Measurements from ENCODE around the gene SMARCB1. TPM values are rescaled to one million over a fixed set of nuclear protein-coding genes. Genes with fewer than 3 reads are reported as not detected.
A peak's percentile ranks its signal among the peaks of the same experiment; 100 is the strongest.

Gene SMARCB1
- total and polyA plus RNA-seq, 2 donors from 2014 or later, result 68.7 to 79.0 TPM

DNA sequence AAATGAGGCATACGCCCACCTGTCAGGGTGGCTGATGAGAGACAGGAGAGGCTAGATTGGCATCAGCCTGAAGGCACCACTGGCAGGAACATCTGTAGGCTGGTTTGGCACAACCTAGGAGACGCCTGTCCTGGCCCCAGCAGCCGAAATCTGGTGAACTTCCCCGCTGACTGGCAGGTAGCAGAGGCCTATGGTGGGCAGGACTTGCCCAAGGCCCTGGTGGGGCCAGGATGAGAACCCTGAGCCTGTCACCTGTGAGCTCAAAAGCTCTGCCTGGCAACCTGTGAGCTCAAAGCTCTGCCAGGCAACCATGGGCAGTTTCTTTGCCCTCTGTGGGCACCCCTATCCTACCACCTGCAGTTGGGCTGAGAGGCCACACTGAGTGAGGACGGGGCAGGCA is 49.5 kb downstream of the SMARCB1 start:
- no peak for FAIRE-seq
- peak in 2 of 5 donors; percentile 35 to 53 for DNase-seq
- Histone ChIP-seq H3K36me3 (ENCODE audit: control insufficient read depth in 2 of 3, insufficient read depth in 3 of 3, low read length in 3 of 3) (peaks cover 0 to 14% (median 7%) of the 10 kb centered on the region in 3 donors), H3K27me3 (ENCODE audit: control insufficient read depth, insufficient read depth, low read length) (no peaks in the 10 kb centered on the region), H3K4me3 (ENCODE audit: low read length in 3 of 3) (no peak overlapping the region), H3K9me3 (ENCODE audit: control insufficient read depth in 2 of 3, insufficient read depth in 1 of 3, low read length in 3 of 3) (no peaks in the 10 kb centered on the region), H3K9ac (ENCODE audit: low read length in 3 of 3) (no peak overlapping the region), H3K27ac (ENCODE audit: low read depth in 2 of 2, low read length in 2 of 2) (no peak overlapping the region), H3K4me1 (ENCODE audit: control insufficient read depth in 2 of 3, insufficient read depth in 2 of 3, low read depth in 1 of 3, low read length in 3 of 3) (peaks cover 0 to 5% (median 0%) of the 10 kb centered on the region in 3 donors)
- TF ChIP-seq, protein P1, sequence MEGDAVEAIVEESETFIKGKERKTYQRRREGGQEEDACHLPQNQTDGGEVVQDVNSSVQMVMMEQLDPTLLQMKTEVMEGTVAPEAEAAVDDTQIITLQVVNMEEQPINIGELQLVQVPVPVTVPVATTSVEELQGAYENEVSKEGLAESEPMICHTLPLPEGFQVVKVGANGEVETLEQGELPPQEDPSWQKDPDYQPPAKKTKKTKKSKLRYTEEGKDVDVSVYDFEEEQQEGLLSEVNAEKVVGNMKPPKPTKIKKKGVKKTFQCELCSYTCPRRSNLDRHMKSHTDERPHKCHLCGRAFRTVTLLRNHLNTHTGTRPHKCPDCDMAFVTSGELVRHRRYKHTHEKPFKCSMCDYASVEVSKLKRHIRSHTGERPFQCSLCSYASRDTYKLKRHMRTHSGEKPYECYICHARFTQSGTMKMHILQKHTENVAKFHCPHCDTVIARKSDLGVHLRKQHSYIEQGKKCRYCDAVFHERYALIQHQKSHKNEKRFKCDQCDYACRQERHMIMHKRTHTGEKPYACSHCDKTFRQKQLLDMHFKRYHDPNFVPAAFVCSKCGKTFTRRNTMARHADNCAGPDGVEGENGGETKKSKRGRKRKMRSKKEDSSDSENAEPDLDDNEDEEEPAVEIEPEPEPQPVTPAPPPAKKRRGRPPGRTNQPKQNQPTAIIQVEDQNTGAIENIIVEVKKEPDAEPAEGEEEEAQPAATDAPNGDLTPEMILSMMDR (IDR thresholded peaks at IDR 0.05; ENCODE audit: borderline replicate concordance, extremely low read depth, insufficient read depth), result no peak
- intact Hi-C loops (cut with DNase I), result no loop called here

- Histone ChIP-seq H3K27me3 (ENCODE audit: control insufficient read depth, insufficient read depth, low read length) (no peaks in the 10 kb centered on the region), H3K9me3 (ENCODE audit: control insufficient read depth in 2 of 3, insufficient read depth in 1 of 3, low read length in 3 of 3) (no peaks in the 10 kb centered on the region), H3K4me3 (ENCODE audit: low read length in 3 of 3) (no peak overlapping the region), H3K27ac (ENCODE audit: low read depth in 2 of 2, low read length in 2 of 2) (no peak overlapping the region), H3K4me1 (ENCODE audit: control insufficient read depth in 2 of 3, insufficient read depth in 2 of 3, low read depth in 1 of 3, low read length in 3 of 3) (peaks cover 0 to 5% (median 0%) of the 10 kb centered on the region in 3 donors), H3K36me3 (ENCODE audit: control insufficient read depth in 2 of 3, insufficient read depth in 3 of 3, low read length in 3 of 3) (peaks cover 0 to 8% (median 7%) of the 10 kb centered on the region in 3 donors), H3K9ac (ENCODE audit: low read length in 3 of 3) (no peak overlapping the region)
- TF ChIP-seq, protein P1 (IDR thresholded peaks at IDR 0.05; ENCODE audit: borderline replicate concordance, extremely low read depth, insufficient read depth), result no peak
- intact Hi-C loops (cut with DNase I), result no loop called here
- DNase-seq, result peak in 1 of 5 donors; percentile 65
- no peak for FAIRE-seq
Measured at GRCh38 chr22:23836692-23837495, 50.1 kb downstream of the SMARCB1 start.

GRCh38 chr22:23837496-23837859 is 50.7 kb downstream of the SMARCB1 start:
- intact Hi-C loops (cut with DNase I), result no loop called here
- DNase-seq (peak in 2 of 5 donors; percentile 60 to 74), FAIRE-seq (no peak)
- peaks cover 0 to 7% (median 7%) of the 10 kb centered on the region in 3 donors for H3K36me3 ChIP-seq (ENCODE audit: control insufficient read depth in 2 of 3, insufficient read depth in 3 of 3, low read length in 3 of 3)
- no peak overlapping the region for H3K9ac ChIP-seq (ENCODE audit: low read length in 3 of 3)
- no peaks in the 10 kb centered on the region for H3K27me3 ChIP-seq (ENCODE audit: control insufficient read depth, insufficient read depth, low read length)
- no peaks in the 10 kb centered on the region for H3K9me3 ChIP-seq (ENCODE audit: control insufficient read depth in 2 of 3, insufficient read depth in 1 of 3, low read length in 3 of 3)
- H3K27ac ChIP-seq (ENCODE audit: low read depth in 2 of 2, low read length in 2 of 2), result no peak overlapping the region
- H3K4me3 ChIP-seq (ENCODE audit: low read length in 3 of 3), result no peak overlapping the region
- TF ChIP-seq, protein P1 (IDR thresholded peaks at IDR 0.05; ENCODE audit: borderline replicate concordance, extremely low read depth, insufficient read depth), result no peak
- peaks cover 0 to 5% (median 0%) of the 10 kb centered on the region in 3 donors for H3K4me1 ChIP-seq (ENCODE audit: control insufficient read depth in 2 of 3, insufficient read depth in 2 of 3, low read depth in 1 of 3, low read length in 3 of 3)
